NCI-H774 (cell line): Measurements from ENCODE around the gene MPHOSPH10.
"Not testable (repeated sequence)": the region's sequence is repeated elsewhere in the genome, so short reads cannot be mapped to it uniquely, and the experiment has no call there.

ENCODE experiments used
- DNase-seq: peaks from one replicate; lab custom pipeline; 2025; lab: John Stamatoyannopoulos, UW

MPHOSPH10 gene, protein sequence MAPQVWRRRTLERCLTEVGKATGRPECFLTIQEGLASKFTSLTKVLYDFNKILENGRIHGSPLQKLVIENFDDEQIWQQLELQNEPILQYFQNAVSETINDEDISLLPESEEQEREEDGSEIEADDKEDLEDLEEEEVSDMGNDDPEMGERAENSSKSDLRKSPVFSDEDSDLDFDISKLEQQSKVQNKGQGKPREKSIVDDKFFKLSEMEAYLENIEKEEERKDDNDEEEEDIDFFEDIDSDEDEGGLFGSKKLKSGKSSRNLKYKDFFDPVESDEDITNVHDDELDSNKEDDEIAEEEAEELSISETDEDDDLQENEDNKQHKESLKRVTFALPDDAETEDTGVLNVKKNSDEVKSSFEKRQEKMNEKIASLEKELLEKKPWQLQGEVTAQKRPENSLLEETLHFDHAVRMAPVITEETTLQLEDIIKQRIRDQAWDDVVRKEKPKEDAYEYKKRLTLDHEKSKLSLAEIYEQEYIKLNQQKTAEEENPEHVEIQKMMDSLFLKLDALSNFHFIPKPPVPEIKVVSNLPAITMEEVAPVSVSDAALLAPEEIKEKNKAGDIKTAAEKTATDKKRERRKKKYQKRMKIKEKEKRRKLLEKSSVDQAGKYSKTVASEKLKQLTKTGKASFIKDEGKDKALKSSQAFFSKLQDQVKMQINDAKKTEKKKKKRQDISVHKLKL

DNA sequence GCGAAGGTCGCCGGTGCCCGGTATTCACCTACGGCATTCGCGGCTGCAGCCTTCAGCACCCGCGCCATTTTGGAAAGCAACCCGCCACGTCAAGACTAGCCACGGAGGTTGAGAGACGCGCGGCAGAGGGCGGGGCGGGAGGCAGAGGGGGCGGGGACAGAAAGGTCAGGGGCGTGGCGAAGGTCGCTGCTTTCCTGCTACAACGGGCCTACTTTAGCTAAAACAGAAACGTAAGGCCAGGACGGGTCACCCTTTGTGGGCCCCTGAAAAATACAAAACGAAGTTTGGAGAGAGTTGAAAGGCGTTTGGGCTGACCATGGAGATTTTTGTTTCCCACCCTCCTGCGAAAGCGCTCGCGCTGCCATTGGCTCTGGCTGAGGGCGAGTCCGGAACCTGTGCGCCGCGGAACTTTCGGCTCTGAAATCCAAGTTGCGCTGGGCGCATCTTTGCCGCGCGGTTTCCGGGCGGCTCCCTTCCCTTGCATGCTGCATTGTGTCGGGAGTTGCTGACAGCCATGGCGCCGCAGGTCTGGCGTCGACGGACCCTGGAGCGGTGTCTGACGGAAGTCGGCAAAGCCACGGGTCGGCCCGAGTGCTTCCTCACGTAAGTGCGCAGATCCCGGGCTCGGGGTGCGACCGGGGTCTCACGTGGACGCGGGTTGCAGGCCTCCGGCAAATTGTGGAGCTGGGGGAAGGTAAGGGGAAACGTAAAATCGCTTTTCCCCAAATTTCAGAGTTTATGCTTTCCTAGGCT, at the start of gene MPHOSPH10, which contains the start of gene MCEE:
Gene MPHOSPH10 (plus strand): TSS at position 483 of the 753 bp plus-strand sequence. CDS start 32 bp downstream, at position 515.
Gene MCEE (minus strand): TSS at position 78 of the 753 bp plus-strand sequence. CDS start 10 bp downstream, at position 68.
- peak; percentile 84 for DNase-seq

DNA sequence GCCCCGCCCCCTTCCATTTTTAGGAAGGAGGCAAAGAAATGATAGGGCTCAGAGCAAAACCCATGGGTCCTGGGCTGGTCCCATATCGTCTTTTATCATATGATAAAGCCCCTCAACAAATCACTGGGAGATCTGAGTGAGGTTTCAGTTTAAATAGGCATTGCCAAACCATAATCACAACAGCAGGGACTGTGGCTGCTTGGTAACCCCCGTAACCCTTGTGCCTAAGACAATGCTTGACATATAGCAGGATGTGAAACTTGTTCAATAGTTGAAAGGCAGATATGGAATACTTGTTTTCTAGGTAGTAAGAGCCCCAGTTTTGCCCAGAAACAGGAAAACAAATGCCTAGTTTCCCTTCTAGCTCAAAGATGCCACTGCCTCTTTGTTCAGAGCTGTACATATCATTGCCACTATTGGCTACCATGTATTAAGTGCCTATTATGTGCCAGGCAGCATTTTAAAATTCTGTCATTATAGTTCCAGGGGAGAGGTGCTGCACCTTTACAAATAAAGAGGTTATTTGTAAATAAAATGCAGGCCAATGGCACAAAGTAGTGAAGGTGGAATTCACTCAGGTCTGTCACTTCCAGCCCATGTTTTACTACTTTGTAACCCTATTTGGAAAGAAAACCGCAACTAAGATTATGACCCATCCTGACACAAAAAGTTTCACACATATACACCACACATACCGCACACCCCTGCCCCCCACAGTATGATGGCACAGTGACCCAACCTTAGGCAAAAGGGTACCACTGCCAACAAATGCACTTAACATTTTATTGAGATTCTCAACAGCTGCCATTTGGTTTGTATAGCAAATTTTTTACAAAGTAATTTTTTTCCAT, 47.8 kb upstream of the MPHOSPH10 start:
- DNase-seq = no peak

DNA sequence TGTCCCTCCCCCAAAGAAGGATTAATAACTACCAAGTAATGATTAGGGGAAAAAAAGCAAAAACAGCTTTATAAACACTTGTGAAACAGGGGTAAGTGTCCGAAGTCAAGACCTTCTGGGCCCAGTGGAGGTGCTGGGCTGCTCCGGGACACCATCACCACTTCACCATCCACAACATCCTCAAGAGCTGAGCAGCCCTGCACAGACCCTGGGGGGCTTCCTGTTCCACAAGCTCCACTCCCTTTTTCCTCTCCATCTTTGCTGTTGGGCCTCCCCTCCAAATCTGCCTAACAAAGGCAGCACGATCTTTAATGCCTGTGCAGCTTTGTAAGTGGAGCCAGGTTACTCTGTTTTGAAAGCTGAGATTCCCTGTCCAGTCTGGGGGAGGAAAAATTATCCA, 47.1 kb upstream of the MPHOSPH10 start:
- not testable (repeated sequence) for DNase-seq

DNA sequence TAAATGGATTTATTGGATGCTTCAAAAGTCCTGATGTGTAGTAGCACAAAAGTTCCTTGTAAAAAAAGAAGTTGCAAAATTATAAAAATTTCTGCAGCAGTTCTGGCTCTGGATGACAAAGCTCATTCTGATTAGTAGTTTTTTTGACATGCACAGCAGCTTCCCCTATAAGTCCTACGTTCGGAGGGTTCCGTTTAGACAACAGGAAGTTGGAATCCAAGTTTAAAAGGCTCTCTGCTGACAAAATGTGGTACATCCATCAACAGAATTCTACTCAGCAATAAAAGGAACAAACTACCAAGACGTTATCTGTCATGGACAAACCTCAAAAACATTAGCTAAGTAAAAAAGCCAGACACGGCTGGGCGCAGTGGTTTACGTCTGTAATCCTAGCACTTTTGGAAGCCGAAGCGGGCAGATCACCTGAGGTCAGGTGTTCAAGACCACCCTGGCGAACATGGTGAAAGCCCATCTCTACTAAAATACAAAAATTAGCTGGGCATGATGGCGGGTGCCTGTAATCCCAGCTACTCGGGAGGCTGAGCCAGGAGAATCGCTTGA, 46.6 kb upstream of the MPHOSPH10 start:
- DNase-seq = not testable (repeated sequence)

DNA sequence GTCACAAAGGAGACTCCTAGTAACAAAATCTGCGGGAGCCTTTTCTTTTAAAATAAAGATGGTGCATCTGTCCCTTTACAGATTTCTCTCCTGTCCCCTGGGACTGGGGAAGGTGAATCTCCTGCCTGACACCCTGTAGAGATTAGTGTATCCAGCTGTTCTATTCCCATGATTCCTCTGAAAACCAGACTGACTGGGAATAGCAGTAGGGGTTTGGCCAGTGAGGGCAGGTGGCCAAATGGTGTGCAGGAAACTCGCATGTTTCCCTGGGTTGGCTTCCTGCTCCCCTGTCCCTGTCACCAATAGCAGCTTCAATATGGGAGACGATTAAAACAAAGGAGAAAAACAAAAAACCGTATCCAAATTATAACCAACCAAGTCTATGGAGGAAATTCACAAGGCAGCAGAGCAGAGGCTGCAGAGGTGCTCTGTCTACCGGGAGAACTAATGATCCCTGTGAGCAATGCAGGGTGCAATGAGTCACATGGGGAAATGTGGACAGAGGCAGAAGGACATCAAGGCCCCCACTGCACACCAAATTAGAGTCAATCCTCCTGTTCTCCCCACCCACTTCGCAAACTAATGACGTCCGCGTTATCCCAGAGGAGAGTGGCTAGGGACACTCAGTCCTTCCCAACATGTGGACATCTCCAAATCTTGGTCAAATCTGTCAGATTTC, 45.0 kb upstream of the MPHOSPH10 start:
- not testable (repeated sequence) for DNase-seq

DNA sequence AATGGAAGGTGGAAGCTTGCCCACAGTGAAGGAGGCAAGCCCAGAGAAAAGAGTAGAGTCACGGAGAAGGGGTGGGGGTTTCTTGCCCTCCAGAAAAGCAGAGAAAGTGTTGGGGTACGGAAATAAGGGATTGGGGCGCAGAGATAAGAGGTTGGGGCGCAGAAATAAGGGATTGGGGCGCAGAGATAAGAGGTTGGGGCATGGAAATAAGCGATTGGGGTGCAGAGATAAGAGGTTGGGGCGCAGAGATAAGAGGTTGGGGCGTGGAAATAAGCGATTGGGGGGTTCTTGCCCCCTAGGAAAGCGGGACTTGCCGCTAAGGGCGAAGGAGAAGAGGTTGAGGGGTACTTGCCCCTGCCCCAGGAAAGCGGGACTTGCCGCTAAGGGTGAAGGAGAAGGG, 41.0 kb upstream of the MPHOSPH10 start:
- not testable (repeated sequence) for DNase-seq

DNA sequence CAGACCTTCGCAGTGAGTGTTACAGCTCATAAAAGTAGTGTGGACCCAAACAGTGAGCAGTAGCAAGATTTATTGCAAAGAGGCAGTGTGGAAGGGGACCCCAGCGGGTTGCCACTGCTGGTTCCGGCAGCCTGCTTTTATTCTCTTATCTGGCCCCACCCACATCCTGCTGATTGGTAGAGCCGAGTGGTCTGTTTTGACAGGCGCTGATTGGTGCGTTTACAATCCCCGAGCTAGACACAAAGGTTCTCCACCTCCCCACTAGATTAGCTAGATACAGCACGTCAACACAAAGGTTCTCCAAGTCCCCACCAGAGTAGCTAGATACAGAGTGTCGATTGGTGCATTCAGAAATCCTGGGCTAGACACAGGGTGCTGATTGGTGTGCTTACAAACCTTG, 38.6 kb upstream of the MPHOSPH10 start:
- DNase-seq = not testable (repeated sequence)

DNA sequence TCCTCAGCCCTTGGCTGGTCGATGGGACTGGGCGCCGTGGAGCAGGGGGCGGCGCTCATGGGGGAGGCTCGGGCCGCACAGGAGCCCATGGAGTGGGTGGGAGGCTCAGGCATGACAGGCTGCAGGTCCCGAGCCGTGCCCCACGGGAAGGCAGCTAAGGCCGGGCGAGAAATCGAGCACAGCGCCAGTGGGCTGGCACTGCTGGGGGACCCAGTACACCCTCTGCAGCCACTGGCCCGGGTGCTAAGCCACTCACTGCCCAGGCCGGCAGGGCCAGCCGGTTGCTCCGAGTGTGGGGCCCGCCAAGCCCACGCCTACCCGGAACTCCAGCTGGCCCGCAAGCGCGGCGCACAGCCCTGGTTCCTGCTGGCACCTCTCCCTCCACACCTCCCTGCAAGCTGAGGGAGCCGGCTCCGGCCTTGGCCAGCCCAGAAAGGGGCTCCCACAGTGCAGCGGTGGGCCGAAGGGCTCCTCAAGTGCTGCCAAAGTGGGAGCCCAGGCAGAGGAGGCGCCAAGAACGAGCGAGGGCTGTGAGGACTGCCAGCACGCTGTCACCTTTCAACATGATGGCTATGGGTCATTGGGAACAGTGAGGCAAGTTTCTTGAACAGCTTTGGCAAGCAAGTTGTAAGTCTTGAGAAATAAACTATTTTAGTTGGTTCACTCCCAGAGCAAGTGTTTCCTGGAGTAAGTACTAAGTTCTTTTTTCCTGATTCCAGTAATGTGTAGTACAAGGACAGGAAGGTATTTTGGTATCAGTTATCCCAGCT, 37.8 kb upstream of the MPHOSPH10 start:
- DNase-seq = not testable (repeated sequence)

DNA sequence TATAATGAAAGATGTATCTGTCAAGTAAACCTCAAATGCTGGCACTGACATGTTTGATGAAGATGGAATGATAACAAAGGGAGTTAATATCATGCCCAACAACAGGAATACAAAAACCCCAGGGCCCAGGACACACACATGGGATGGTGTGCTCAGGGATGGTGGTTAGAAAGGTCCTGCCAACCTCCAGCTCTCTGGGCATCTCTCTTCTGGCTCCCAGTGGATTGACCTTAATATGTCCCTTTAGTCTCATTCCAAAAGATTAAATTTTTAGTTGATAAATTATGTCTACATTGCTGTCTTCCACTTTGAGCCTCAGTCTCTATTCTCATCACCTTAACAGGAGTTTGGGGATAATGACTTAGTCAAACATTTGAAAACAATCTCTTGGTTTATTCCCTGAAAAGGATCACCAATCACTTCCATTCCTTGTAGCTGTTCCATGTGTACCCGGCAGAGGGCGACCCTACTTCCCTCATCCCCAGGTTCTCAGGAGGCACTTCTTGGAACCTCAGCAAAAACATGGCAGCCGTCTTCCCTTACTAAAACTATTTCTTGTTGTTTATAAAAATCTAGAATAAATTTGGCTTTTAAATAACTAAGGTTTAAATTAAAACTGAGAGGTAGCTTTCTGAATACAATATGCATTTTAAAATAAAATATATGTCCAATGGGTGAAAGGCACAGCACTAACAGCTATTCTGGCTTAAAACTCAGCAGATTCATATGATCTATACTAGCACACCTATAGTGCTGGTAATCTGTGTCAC, 30.1 kb upstream of the MPHOSPH10 start:
- peak; percentile 35 for DNase-seq

DNA sequence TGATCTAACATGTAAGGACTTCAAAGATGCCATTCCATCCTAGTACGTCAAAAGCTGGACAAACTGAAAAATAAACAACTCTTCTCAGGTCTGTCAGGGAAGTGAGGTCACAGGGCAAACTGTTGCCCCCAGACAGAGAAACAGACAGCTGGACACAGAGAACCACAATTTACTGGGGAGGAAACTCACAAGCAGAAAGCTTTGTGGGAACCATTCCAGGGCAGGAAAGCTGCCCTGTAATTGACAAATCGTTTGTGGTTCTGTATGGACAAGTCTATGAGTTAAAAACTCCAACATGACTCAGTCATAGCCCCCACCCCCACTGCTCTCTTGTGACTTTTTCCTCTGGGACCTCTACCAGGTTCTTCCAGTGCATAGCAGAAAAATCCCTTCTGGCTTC, 28.8 kb upstream of the MPHOSPH10 start:
- DNase-seq = no peak

DNA sequence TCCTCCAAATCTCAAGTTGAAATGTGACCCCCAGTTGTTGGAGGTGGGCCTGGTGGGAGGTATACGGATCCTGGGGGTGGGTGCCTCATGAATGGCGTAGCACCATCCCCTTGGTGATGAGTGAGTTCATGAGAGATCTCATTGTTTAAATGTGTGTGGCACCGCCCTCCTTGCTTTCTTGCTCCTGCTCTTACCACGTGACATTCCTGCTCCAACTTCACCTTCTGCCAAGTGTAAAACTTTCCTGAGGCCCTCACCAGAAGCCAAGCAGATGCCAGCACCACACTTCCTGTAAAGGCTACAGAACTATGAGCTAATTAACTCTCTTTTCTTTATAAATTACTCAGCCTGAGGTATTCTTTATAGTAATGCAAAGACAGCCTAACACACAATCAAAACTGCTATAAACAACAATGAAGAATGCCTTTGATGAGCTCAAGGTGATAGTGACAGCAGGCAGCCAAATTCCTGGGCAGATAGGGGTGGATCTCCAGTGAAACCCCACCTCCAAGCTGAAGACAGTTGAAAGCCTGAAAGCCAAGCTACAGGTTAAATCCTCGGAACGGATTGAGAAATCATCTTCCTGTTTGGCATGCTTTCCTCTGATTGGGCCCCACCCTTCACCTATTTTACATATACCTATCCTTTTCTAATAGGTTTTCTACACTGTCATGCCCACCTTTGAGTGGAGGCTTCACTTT, 27.3 kb upstream of the MPHOSPH10 start:
- DNase-seq = no peak

DNA sequence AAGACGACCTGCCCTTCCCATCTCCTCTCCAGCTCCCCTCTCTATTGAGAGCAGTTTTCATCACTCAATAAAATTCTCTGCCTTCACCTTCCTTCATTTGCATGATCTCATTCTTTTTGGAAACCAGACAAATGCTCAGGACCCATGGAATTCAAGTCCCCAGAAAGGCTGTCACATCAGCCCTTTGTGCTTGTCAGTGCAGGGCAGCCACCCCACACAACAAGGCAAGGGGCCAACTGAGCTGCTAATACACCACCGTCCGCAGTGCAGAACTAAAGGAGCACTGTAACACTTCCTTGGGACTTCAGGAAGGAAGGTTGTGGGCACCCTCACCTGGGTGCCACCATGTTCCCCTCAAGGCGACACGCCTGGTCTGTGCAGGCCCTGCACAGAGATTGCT, 26.6 kb upstream of the MPHOSPH10 start:
- no peak for DNase-seq

DNA sequence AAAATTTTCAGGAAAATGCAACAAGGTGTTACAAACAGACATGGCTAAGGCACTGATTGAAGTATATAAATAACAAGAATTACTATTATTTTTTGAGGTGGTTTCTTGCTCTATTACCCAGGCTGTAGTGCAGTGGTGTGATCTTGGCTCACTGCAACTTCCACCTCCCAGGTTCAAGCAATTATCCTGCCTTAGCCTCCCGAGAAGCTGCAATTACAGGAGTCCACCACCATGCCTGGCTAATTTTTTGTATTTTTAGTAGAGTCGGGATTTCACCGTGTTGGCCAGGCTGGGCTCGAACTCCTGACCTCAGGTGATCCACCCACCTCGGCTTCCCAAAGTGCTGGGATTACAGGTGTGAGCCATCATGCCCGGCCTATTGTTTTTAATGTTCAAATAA, 24.0 kb upstream of the MPHOSPH10 start:
- not testable (repeated sequence) for DNase-seq

DNA sequence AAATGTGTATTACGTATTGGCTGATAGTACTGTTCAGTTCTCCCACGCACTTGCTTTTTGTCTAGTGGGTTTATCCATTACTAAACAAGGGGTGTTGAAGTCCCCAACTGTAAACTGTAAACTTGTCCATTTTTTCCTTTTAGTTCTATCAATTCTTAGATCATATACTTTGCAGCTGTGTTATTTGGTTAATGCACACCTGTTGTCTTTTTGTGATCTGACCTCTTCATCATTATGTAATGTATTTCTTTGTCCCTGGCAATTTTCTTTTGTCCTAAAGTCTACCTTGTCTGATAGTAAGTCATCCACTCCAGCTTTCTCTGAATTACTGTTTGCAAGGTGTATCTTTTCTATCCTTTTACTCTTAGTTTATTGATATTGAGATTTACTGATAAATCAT, 22.3 kb upstream of the MPHOSPH10 start:
- no peak for DNase-seq

DNA sequence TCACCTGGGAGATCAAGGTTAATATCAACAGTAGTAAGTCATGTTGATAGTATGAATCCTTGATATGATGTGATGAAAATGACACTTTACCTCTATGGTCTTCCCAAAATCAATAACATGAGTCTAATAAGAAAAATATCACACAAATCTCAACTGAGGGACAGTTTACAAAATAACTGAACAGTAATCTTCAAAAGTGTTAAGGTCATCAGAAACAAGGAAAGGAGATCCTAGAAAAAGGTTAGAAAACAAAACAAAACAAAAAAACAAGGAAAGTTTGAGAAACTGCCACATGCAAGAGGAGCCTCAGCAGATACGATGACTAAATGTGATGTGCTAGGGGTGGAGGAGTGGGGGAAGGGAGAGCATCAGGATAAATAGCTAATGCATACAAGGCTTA, 16.6 kb upstream of the MPHOSPH10 start:
- no peak for DNase-seq

DNA sequence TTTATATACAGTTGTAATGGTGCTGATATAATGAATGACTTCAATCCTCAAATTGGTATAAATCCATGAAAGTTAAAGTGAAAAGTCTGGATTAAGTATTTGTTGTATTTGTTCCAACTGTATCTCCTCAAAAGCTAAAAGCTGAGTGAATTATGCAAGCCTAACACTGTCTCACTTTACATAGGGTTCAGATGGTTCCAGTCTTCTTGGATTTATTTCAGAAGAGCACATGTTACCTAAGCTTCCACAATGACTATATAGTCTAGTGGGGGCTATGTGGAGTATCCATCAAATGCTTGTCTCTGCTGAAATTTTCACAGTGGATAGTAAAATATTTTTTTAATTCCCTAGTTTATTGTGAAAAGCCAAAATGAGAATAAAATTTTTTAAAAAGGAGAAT, 13.4 kb upstream of the MPHOSPH10 start:
- DNase-seq = no peak

DNA sequence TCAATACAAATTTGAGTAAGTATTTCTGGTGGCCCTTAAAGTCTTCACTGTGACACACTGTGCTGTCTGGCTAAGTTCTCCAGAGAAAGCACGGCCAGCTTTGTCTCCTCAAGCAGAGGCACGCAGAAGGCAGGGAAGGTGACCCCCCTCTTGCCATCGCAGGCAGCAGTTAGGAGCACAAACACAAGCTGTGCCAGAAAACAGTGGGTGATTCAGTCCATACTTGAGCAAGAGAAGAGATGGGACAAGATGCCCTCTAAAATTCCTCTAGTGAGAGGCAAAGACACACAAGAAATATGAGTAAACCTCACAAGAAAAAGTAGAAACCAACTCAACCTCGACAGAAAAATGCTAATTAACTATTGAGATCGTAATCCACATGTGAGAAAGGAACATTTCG, 10.2 kb upstream of the MPHOSPH10 start:
- no peak for DNase-seq

DNA sequence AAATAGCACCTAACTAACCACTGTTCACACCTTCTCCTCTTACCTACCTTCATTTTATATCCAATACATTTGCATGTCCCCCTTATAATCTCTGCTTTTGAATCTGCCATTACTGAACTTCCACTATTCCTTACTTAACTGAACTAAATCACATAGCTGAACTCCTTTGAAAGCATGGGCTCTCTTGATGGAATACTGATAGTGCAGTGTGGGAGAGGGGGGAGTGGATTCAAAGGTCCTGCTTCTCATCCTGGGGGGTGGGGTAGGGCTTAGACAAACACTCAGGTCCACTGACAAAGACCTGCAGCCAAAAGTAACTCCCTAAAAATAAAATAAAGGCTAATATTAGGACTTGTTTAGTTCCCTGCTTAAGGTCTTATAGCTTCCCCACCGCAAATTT, 9.0 kb upstream of the MPHOSPH10 start:
- DNase-seq = no peak
